HepG2 (cell line): ENCODE results near the gene PIEZO2. TPM values are rescaled to one million over a fixed set of nuclear protein-coding genes. Genes with fewer than 3 reads are reported as not detected.

Experiments used
- ATAC-seq: fragments of 200-7000 bp; cut with Tn5 transposase; 3 replicates; pipeline ENCODE4 v1.9.1; 2020; ENCODE audit warnings: mild to moderate bottlenecking, moderate library complexity
- BruUV-seq: library from RNA; stranded (reverse); fragments of 400-500 nt; replicated peaks from 2 replicates; lab custom pipeline; 2021; lab: Mats Ljungman, UMichigan
- CTCF ChIA-PET: fragments of 300-600 bp; formaldehyde crosslinking; extraction: SDS; loops from one replicate; lab custom pipeline; 2021; ENCODE audit warnings: low total read pairs, inconsistent platforms, low intra/inter-chr PET ratio; lab: Yijun Ruan, JAX
- POLR2A ChIA-PET: fragments of 350-600 bp; sonication (Branson Sonifier 250); formaldehyde crosslinking; loops from one replicate; lab custom pipeline; 2020; ENCODE audit warnings: antibody characterized with exemption, inconsistent platforms; lab: Yijun Ruan, JAX
- DNase-seq: peaks from one replicate; pipeline ENCODE4 v3.0.0-alpha.2; 2015; ENCODE audit warnings: low spot score
- FAIRE-seq: peaks from 3 replicates; lab custom pipeline; 2011; peaks lifted over from hg19 to GRCh38; lab: Jason Lieb, UNC
- H2AFZ ChIP-seq: one replicate; pipeline ENCODE4 v1.6.1; 2011; ENCODE audit warnings: low read length, inconsistent platforms
- H3K27ac ChIP-seq: fragments of 300-600 bp; 3 replicates; pipeline ENCODE4 v1.8.0; 2011; ENCODE audit warnings: mixed run types, mild to moderate bottlenecking, mixed read lengths, low read length, inconsistent platforms; ENCODE audit not compliant: insufficient read depth; ENCODE audit errors: extremely low read length
- H3K27me3 ChIP-seq, 2 experiments: fragments of 200-600 bp in 1 of 2; 2 replicates in 1 of 2; 3 replicates in 1 of 2; pipeline versions ENCODE4 v1.6.0 to v1.8.0; 2011; ENCODE audit warnings: low read length in 2 of 2, mild to moderate bottlenecking in 2 of 2, moderate library complexity in 2 of 2, inconsistent platforms in 1 of 2; ENCODE audit not compliant: insufficient read depth in 2 of 2, control insufficient read depth in 1 of 2
- H3K36me3 ChIP-seq, 2 experiments: fragments of 200-600 bp in 1 of 2; replicated peaks in 1 of 2; 2 replicates in 1 of 2; 3 replicates in 1 of 2; pipeline versions ENCODE4 v1.5.1 to v1.8.0; 2011; ENCODE audit warnings: low read length in 2 of 2, inconsistent platforms in 1 of 2; ENCODE audit not compliant: insufficient read depth in 2 of 2, control insufficient read depth in 1 of 2
- H3K4me1 ChIP-seq: 2 replicates; pipeline ENCODE4 v1.5.1; 2012; ENCODE audit warnings: low read length, inconsistent platforms; ENCODE audit not compliant: insufficient read depth
- H3K4me2 ChIP-seq: 2 replicates; pipeline ENCODE4 v1.6.0; 2011; ENCODE audit warnings: low read depth, low read length, inconsistent platforms
- H3K4me3 ChIP-seq, 3 experiments: fragments of 200-600 bp in 1 of 3; sonication (generic), shearing (Covaris generic) in 1 of 3; replicated peaks in 1 of 3; 2 replicates each; pipeline ENCODE4 v1.5.1; 2011 to 2016; ENCODE audit warnings: low read length in 3 of 3, inconsistent platforms in 2 of 3, low read depth in 2 of 3, mild to moderate bottlenecking in 2 of 3, control low read depth in 1 of 3, mixed read lengths in 1 of 3; ENCODE audit not compliant: insufficient read depth in 1 of 3
- H3K79me2 ChIP-seq: one replicate; pipeline ENCODE4 v1.6.1; 2011; ENCODE audit warnings: low read length, inconsistent platforms; ENCODE audit not compliant: insufficient read depth
- H3K9ac ChIP-seq: 2 replicates; pipeline ENCODE4 v1.6.0; 2011; ENCODE audit warnings: mild to moderate bottlenecking, low read depth, low read length, inconsistent platforms; ENCODE audit not compliant: insufficient read depth
- H3K9me3 ChIP-seq: 2 replicates; pipeline ENCODE4 v1.5.1; 2012; ENCODE audit warnings: mild to moderate bottlenecking, low read length
- H4K20me1 ChIP-seq: 2 replicates; pipeline ENCODE4 v1.6.0; 2011; ENCODE audit warnings: inconsistent platforms, mild to moderate bottlenecking, low read length, moderate library complexity; ENCODE audit not compliant: insufficient read depth
- ATF7 ChIP-seq, 2 experiments: fragments of 450-650 bp in 1 of 2; sonication (generic) in 1 of 2; formaldehyde crosslinking in 1 of 2; IDR thresholded peaks; 2 replicates each; pipeline versions ENCODE4 v1.4.0 to v1.6.1; 2016 to 2020; ENCODE audit warnings: antibody characterized with exemption in 1 of 2, mild to moderate bottlenecking in 1 of 2, missing genetic modification reagents in 1 of 2
- CEBPB ChIP-seq: IDR thresholded peaks from 2 replicates; pipeline ENCODE4 v1.6.1; 2011; ENCODE audit warnings: low read depth, low read length, improper control_type of control experiment, borderline replicate concordance
- CREM ChIP-seq, 2 experiments: sonication (generic) in 1 of 2; formaldehyde crosslinking in 1 of 2; IDR thresholded peaks; 2 replicates each; pipeline versions ENCODE4 v1.4.0 to v1.6.1; 2016 to 2020; ENCODE audit warnings: antibody characterized with exemption in 1 of 2, mild to moderate bottlenecking in 1 of 2, missing genetic modification reagents in 1 of 2
- FOSL2 ChIP-seq: sonication (generic); formaldehyde crosslinking; IDR thresholded peaks from 2 replicates; pipeline ENCODE4 v1.4.0; 2020; ENCODE audit warnings: missing genetic modification reagents
- GLI4 ChIP-seq: sonication (generic); formaldehyde crosslinking; IDR thresholded peaks from 2 replicates; pipeline ENCODE4 v1.5.1; 2020; ENCODE audit warnings: missing genetic modification reagents, mild to moderate bottlenecking, moderate library complexity, borderline replicate concordance
- HNF4G ChIP-seq, 2 experiments: sonication (generic) in 1 of 2; formaldehyde crosslinking in 1 of 2; IDR thresholded peaks; 2 replicates each; pipeline versions ENCODE4 v1.4.0 to v1.6.1; 2011 to 2020; ENCODE audit warnings: borderline replicate concordance in 2 of 2, low read depth in 2 of 2, mild to moderate bottlenecking in 2 of 2, low read length in 1 of 2, missing genetic modification reagents in 1 of 2, moderate library complexity in 1 of 2
- JARID2 ChIP-seq: sonication (generic); formaldehyde crosslinking; IDR thresholded peaks from 2 replicates; pipeline ENCODE4 v1.8.1; 2023; ENCODE audit warnings: missing genetic modification reagents, inconsistent platforms; ENCODE audit not compliant: insufficient replicate concordance
- KLF13 ChIP-seq: sonication (generic); formaldehyde crosslinking; IDR thresholded peaks from 2 replicates; pipeline ENCODE4 v1.4.0; 2020; ENCODE audit warnings: mild to moderate bottlenecking, missing genetic modification reagents
- MAFF ChIP-seq: IDR thresholded peaks from 2 replicates; pipeline ENCODE4 v1.6.1; 2011; ENCODE audit warnings: low read depth, low read length, improper control_type of control experiment
- MTF1 ChIP-seq: sonication (generic); formaldehyde crosslinking; IDR thresholded peaks from 2 replicates; pipeline ENCODE4 v1.5.0; 2020; ENCODE audit warnings: missing genetic modification reagents
- NKX3-1 ChIP-seq: sonication (generic); formaldehyde crosslinking; IDR thresholded peaks from 2 replicates; pipeline ENCODE4 v1.5.0; 2020; ENCODE audit warnings: missing genetic modification reagents
- PPARG ChIP-seq: conservative IDR thresholded peaks from 2 replicates; pipeline ENCODE4 v1.6.1; 2016; ENCODE audit warnings: missing biosample characterization, missing genetic modification reagents
- REPIN1 ChIP-seq: sonication (generic); formaldehyde crosslinking; IDR thresholded peaks from 2 replicates; pipeline ENCODE4 v1.8.0; 2022; ENCODE audit warnings: missing genetic modification reagents, low read depth, mild to moderate bottlenecking, borderline replicate concordance
- ZNF335 ChIP-seq: sonication (generic); formaldehyde crosslinking; IDR thresholded peaks from 2 replicates; pipeline ENCODE4 v1.4.0; 2020; ENCODE audit warnings: missing genetic modification reagents
- ZNF367 ChIP-seq: sonication (generic); formaldehyde crosslinking; IDR thresholded peaks from 2 replicates; pipeline ENCODE4 v1.4.0; 2020; ENCODE audit warnings: missing genetic modification reagents, borderline replicate concordance
- ZNF530 ChIP-seq: sonication (generic); formaldehyde crosslinking; IDR thresholded peaks from 2 replicates; pipeline ENCODE4 v1.5.0; 2020; ENCODE audit warnings: low read depth, mild to moderate bottlenecking, missing genetic modification reagents
- ZNF670 ChIP-seq: sonication (generic); formaldehyde crosslinking; IDR thresholded peaks from 2 replicates; pipeline ENCODE4 v1.8.0; 2022; ENCODE audit warnings: mild to moderate bottlenecking, missing genetic modification reagents, borderline replicate concordance
- ZSCAN30 ChIP-seq: sonication (generic); formaldehyde crosslinking; IDR thresholded peaks from 2 replicates; pipeline ENCODE4 v1.5.0; 2020; ENCODE audit warnings: mild to moderate bottlenecking, missing genetic modification reagents
- ZZZ3 ChIP-seq: sonication (generic); formaldehyde crosslinking; IDR thresholded peaks from 2 replicates; pipeline ENCODE4 v1.4.0; 2020; ENCODE audit warnings: missing genetic modification reagents, mild to moderate bottlenecking, borderline replicate concordance
- WGBS: methylation state at CpG from one replicate; pipeline ENCODE4 v1.1.6; 2017; ENCODE audit warnings: low lambda C conversion rate; 5-methylcytosine and 5-hydroxymethylcytosine counted together
- in situ Hi-C: cut with HindIII; loops from 2 replicates; pipeline ENCODE4 v1.10.0; 2017; ENCODE audit warnings: low pct_unique_long_range_greater_than_20kb; ENCODE audit not compliant: extremely low pct_ligation_motif_present
- intact Hi-C: fragments of 100-400 bp; cut with micrococcal nuclease; formaldehyde crosslinking; loops from one replicate; pipeline ENCODE4 v1.10.0; 2022; ENCODE audit not compliant: unreplicated experiment
- polyA plus RNA-seq, 8 experiments: library from polyadenylated mRNA; depleted of rRNA in 3 of 8; stranded (reverse) in 7 of 8; unstranded in 1 of 8; fragments of >200 nt; fragmentation: Illumina TruSeq in 4 of 8; extraction: Trizol in 4 of 8; gene quantifications; 2 replicates each; pipeline versions ENCODE4 v1.2.1 to v1.2.3, GENCODE V29; 2011 to 2016; ENCODE audit warnings: low read depth in 4 of 8, missing spikeins in 1 of 8, mixed read lengths in 1 of 8; ENCODE audit not compliant: insufficient read depth in 1 of 8
- total RNA-seq, 5 experiments: library from RNA; depleted of rRNA; stranded (reverse); fragments of >200 nt; fragmentation: Illumina TruSeq; extraction: Trizol; gene quantifications; 2 replicates each; pipeline ENCODE4 v1.2.3, GENCODE V29; 2016; ENCODE audit warnings: low read depth in 1 of 5

PIEZO2 gene
- total and polyA plus RNA-seq, 2 of the 13 experiments (the other 11 are each of a cell fraction or from before 2014, with no cell fraction given): 15.2 to 27.2 TPM

- Histone ChIP-seq H4K20me1 (no peaks in the 10 kb centered on the region), H3K9ac (no peak overlapping the region), H3K36me3 (no peaks in the 10 kb centered on the region), H3K9me3 (no peaks in the 10 kb centered on the region), H3K27ac (no peak overlapping the region), H3K27me3 (no peaks in the 10 kb centered on the region), H3K79me2 (no peaks in the 10 kb centered on the region), H3K4me3 (no peak overlapping the region), H3K4me1 (no peaks in the 10 kb centered on the region), H2AFZ (no peak overlapping the region), H3K4me2 (no peak overlapping the region)
- no TSS peak for BruUV-seq
- WGBS: 91% methylated on average over 2 of the region's 2 CpGs
- ATAC-seq: no peak
- DNase-seq: no peak
- in situ Hi-C loops: no loop called here
- CTCF ChIA-PET: no interaction called here
- POLR2A ChIA-PET: no interaction called here
- intact Hi-C loops: no loop called here
- TF ChIP-seq ZNF367: no peak
- no peak for TF ChIP-seq ZNF670 (CRISPR knock-in tag)
- no peak for TF ChIP-seq MTF1 (CRISPR knock-in tag)
- no peak for TF ChIP-seq CEBPB
- no peak for TF ChIP-seq ZNF530 (CRISPR knock-in tag)
- TF ChIP-seq KLF13 (CRISPR knock-in tag): no peak
- no peak for TF ChIP-seq ZSCAN30
- TF ChIP-seq MAFF: no peak
- TF ChIP-seq JARID2 (CRISPR knock-in tag): no peak
- no peak for TF ChIP-seq REPIN1
- no peak for TF ChIP-seq ZNF335 (CRISPR knock-in tag)
- no peak for TF ChIP-seq NKX3-1
- no peak for TF ChIP-seq ZZZ3
- TF ChIP-seq ATF7 (IDR thresholded peaks at IDR 0.05): no peak
- no peak for TF ChIP-seq ATF7 (CRISPR knock-in tag; IDR thresholded peaks at IDR 0.05)
- no peak for TF ChIP-seq FOSL2 (CRISPR knock-in tag)
- no peak for TF ChIP-seq HNF4G (IDR thresholded peaks at IDR 0.05; ENCODE audit: borderline replicate concordance, low read depth, low read length)
- no peak for TF ChIP-seq HNF4G (CRISPR knock-in tag; IDR thresholded peaks at IDR 0.05; ENCODE audit: borderline replicate concordance, low read depth)
- no peak for TF ChIP-seq CREM (IDR thresholded peaks at IDR 0.05)
- TF ChIP-seq CREM (CRISPR knock-in tag; IDR thresholded peaks at IDR 0.05): no peak
- no peak for TF ChIP-seq GLI4 (CRISPR knock-in tag)
- TF ChIP-seq PPARG: no peak
- no peak for FAIRE-seq
These were observed 68.3 kb downstream of the PIEZO2 start for GRCh38 chr18:11081009-11081532.
